B cell (primary cell): ENCODE measurements around the gene GTF3C5. TPM values are rescaled to one million over a fixed set of nuclear protein-coding genes. Genes with fewer than 3 reads are reported as not detected.

Experiments
- ATAC-seq: fragments of 200-7000 bp; cut with Tn5 transposase; one replicate; pipeline ENCODE4 v1.10.0; 2021; ENCODE audit warnings: low read depth, mild to moderate bottlenecking, moderate number of reproducible peaks, moderate library complexity
- CTCF ChIA-PET: fragments of 350-600 bp; sonication (Branson Sonifier 250); formaldehyde crosslinking; loops from one replicate; lab custom pipeline; 2021; ENCODE audit warnings: antibody characterized with exemption, inconsistent platforms; lab: Charles Lee
- POLR2A ChIA-PET: fragments of 350-600 bp; sonication (Branson Sonifier 250); formaldehyde crosslinking; loops from one replicate; lab custom pipeline; 2021; ENCODE audit warnings: antibody characterized with exemption; lab: Charles Lee
- DNase-seq: peaks from one replicate; pipeline ENCODE4 v3.0.0; 2013
- H2AFZ ChIP-seq: 2 replicates; pipeline ENCODE4 v1.6.1; 2012; ENCODE audit warnings: mild to moderate bottlenecking, low read depth, low read length; ENCODE audit not compliant: insufficient read depth, poor library complexity, severe bottlenecking
- H3K27ac ChIP-seq, 2 donors: 1 replicate in 1 of 2; 2 replicates in 1 of 2; pipeline ENCODE4 v1.5.1; 2012 to 2013; ENCODE audit warnings: low read length in 2 of 2, mild to moderate bottlenecking in 2 of 2, moderate library complexity in 1 of 2
- H3K27me3 ChIP-seq, 4 experiments: fragments of 200-600 bp in 1 of 4; sonication (generic) in 1 of 4; replicated peaks in 1 of 4; 1 replicate in 2 of 4; 2 replicates in 2 of 4; pipeline versions ENCODE4 v1.6.1 to v1.7.0; 2013 to 2016; ENCODE audit warnings: low read length in 3 of 4, mild to moderate bottlenecking in 2 of 4, mixed read lengths in 1 of 4, moderate library complexity in 1 of 4; ENCODE audit not compliant: insufficient read depth in 4 of 4, control insufficient read depth in 3 of 4; ENCODE audit errors: control extremely low read depth in 1 of 4
- H3K36me3 ChIP-seq, 2 experiments: replicated peaks in 1 of 2; 1 replicate in 1 of 2; 2 replicates in 1 of 2; pipeline versions ENCODE4 v1.6.1 to v1.7.1; 2013; ENCODE audit warnings: low read length in 1 of 2; ENCODE audit not compliant: insufficient read depth in 2 of 2, control insufficient read depth in 1 of 2; ENCODE audit errors: control extremely low read depth in 1 of 2, extremely low read depth in 1 of 2
- H3K4me1 ChIP-seq, 2 donors: fragments of 200-600 bp in 1 of 2; sonication (generic) in 1 of 2; 1 replicate in 1 of 2; 2 replicates in 1 of 2; pipeline versions ENCODE4 v1.5.1 to v1.6.1; 2013 to 2017; ENCODE audit warnings: low read length in 2 of 2; ENCODE audit not compliant: control insufficient read depth in 2 of 2, insufficient read depth in 2 of 2
- H3K4me2 ChIP-seq: replicated peaks from 2 replicates; pipeline ENCODE3; 2012; ENCODE audit warnings: mild to moderate bottlenecking, low read depth, low read length; ENCODE audit not compliant: poor library complexity, severe bottlenecking
- H3K4me3 ChIP-seq, 5 experiments: fragments of 200-600 bp in 1 of 5; sonication (generic) in 1 of 5; 1 replicate in 3 of 5; 2 replicates in 2 of 5; pipeline versions ENCODE4 v1.5.1 to v1.7.0; 2011 to 2016; ENCODE audit warnings: low read length in 4 of 5, mild to moderate bottlenecking in 4 of 5, low read depth in 2 of 5, control low read depth in 1 of 5, moderate library complexity in 1 of 5; ENCODE audit not compliant: insufficient read depth in 1 of 5; ENCODE audit errors: control extremely low read depth in 1 of 5, extremely low read depth in 1 of 5
- H3K79me2 ChIP-seq: fragments of 200-600 bp; sonication (generic); one replicate; pipeline ENCODE4 v1.6.0; 2016; ENCODE audit warnings: low read length; ENCODE audit not compliant: control insufficient read depth, insufficient read depth
- H3K9ac ChIP-seq: fragments of 200-600 bp; sonication (generic); 2 replicates; pipeline ENCODE4 v1.6.1; 2017; ENCODE audit warnings: mild to moderate bottlenecking, low read length, moderate library complexity
- H3K9me3 ChIP-seq, 3 donors: one replicate each; pipeline versions ENCODE4 v1.6.1 to v1.7.1; 2013; ENCODE audit warnings: low read length in 2 of 3; ENCODE audit not compliant: control insufficient read depth in 2 of 3, insufficient read depth in 1 of 3; ENCODE audit errors: control extremely low read depth in 1 of 3
- H4K20me1 ChIP-seq: 2 replicates; pipeline ENCODE4 v1.6.0; 2012; ENCODE audit warnings: mild to moderate bottlenecking, low read length; ENCODE audit not compliant: insufficient read depth, control insufficient read depth, poor library complexity, severe bottlenecking
- H3K27ac Mint-ChIP-seq: one replicate; pipeline ENCODE4 v1.8.0; 2021; ENCODE audit warnings: mixed read lengths
- H3K27me3 Mint-ChIP-seq: one replicate; pipeline ENCODE4 v1.8.0; 2021; ENCODE audit warnings: mixed read lengths
- H3K4me1 Mint-ChIP-seq: one replicate; pipeline ENCODE4 v1.8.0; 2021; ENCODE audit warnings: mixed read lengths
- H3K4me3 Mint-ChIP-seq: one replicate; pipeline ENCODE4 v1.8.0; 2021; ENCODE audit warnings: mixed read lengths
- H3K9me3 Mint-ChIP-seq: one replicate; pipeline ENCODE4 v1.8.0; 2022; ENCODE audit warnings: mixed read lengths; ENCODE audit not compliant: insufficient read depth
- EZH2 ChIP-seq: IDR thresholded peaks from 2 replicates; pipeline ENCODE4 v1.6.1; 2012; ENCODE audit warnings: borderline replicate concordance, low read depth, mild to moderate bottlenecking, moderate library complexity, low read length; ENCODE audit not compliant: insufficient read depth, poor library complexity, severe bottlenecking
- WGBS: methylation state at CpG from one replicate; pipeline ENCODE4 v1.1.5; 2013; ENCODE audit warnings: missing lambda C conversion rate; ENCODE audit not compliant: insufficient coverage; 5-methylcytosine and 5-hydroxymethylcytosine counted together
- intact Hi-C: fragments of 100-400 bp; cut with micrococcal nuclease; formaldehyde crosslinking; loops from one replicate; pipeline ENCODE4 v1.10.0; 2022
- polyA plus RNA-seq: library from polyadenylated mRNA; depleted of rRNA; stranded (reverse); fragments of >200 nt; gene quantifications from 2 replicates; pipeline ENCODE4 v1.2.3, GENCODE V29; 2012
- total RNA-seq, 2 donors: library from RNA; stranded (reverse); fragments of 120-200 nt in 1 of 2; gene quantifications; 1 replicate in 1 of 2; 2 replicates in 1 of 2; pipeline versions ENCODE4 v1.2.3 to v1.2.4, GENCODE V29; 2013 to 2022
- TF ChIP-seq, protein P1 (sequence below): fragments of 200-600 bp; IDR thresholded peaks from one replicate; pipeline ENCODE4 v1.8.0; 2022; ENCODE audit warnings: antibody characterized with exemption, mild to moderate bottlenecking

GTF3C5 gene
- total and polyA plus RNA-seq, 2 donors (not counting 1 experiment from before 2014, with no cell fraction given), result 80.5 to 91.2 TPM

DNA sequence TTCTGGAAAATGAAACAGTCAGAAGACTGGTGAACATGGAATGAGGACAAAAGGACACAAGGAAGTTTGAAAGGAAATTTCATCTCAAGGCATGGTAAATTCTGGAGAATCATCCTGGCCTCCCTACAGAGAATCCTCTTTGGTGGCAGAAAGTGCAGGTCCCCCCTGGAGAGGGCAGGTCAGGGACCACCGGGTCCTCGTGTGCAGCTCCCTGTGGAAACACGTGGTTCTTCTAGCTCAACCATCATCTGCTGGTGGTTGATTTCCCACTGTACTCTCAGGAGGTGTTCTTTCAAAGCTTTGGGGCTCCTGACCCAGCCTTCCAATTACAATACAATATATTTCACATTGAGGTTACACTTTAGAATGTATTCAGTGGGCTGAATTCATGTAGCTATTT, 2.6 kb upstream of the GTF3C5 start:
- WGBS, result 96% methylated on average over 3 of the region's 3 CpGs
- H3K9me3 ChIP-seq, result no peaks in the 10 kb centered on the region
- Mint-ChIP-seq H3K27ac (no peak overlapping the region), H3K4me1 (peaks cover 38% of the 10 kb centered on the region), H3K9me3 (no peaks in the 10 kb centered on the region), H3K27me3 (no peaks in the 10 kb centered on the region), H3K4me3 (peak overlapping the region; percentile 40)
- no peaks in the 10 kb centered on the region for H4K20me1 ChIP-seq
- no peak overlapping the region for H3K9ac ChIP-seq
- no peaks in the 10 kb centered on the region for H3K27me3 ChIP-seq
- H3K79me2 ChIP-seq, result peaks cover 37% of the 10 kb centered on the region
- ChIA-PET POLR2A (no interaction called here), CTCF (no interaction called here)
- no peak overlapping the region for H3K27ac ChIP-seq
- peaks cover 20 to 24% of the 10 kb centered on the region in 2 donors for H3K4me1 ChIP-seq
- H2AFZ ChIP-seq, result no peak overlapping the region
- no peak for ATAC-seq
- TF ChIP-seq EZH2, result no peak
- no peak for DNase-seq
- H3K4me3 ChIP-seq, result no peak overlapping the region
- H3K4me2 ChIP-seq, result no peak overlapping the region
- intact Hi-C loops, result no loop called here
- peaks cover 0 to 4% of the 10 kb centered on the region in 2 experiments for H3K36me3 ChIP-seq

DNA sequence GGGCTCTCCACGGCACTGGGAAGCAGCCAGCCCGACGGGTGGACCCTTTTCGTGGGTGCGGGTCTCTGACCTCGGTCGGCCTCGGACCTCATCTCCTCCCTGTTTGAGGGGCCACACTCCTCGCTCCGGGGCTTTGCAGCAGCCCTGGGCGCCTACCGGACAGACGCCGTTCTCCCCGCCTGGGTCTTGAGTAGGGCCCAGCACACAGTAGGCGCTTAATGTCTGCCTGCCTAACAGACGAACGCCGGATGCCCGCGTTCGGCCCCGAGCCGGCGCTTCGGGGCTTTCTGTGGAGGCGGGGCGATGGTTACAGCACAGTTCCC, 842 bp upstream of the GTF3C5 start:
- H3K9me3 Mint-ChIP-seq, result no peaks in the 10 kb centered on the region
- H3K27ac Mint-ChIP-seq, result peak overlapping the region; percentile 98
- peak overlapping the region; percentile 97 for H3K4me3 Mint-ChIP-seq
- intact Hi-C loops, result loop anchor here (1.0 to 5.0 kb wide), 3 partner anchors 114 to 387 kb away; partner anchors contain the start of genes REXO4, STKLD1 and SURF4
- ChIA-PET POLR2A (interaction anchor here (0.9 to 2.0 kb wide), 8 partner anchors 8 to 756 kb away, joined by 3 to 10 read pairs (median 4); partner anchors contain the start of genes CACFD1, SLC2A6 and SURF6), CTCF (interaction anchor here (1.0 to 4.3 kb wide), 7 partner anchors 8 to 156 kb away, joined by 4 to 53 read pairs (median 7); partner anchors contain the start of gene GBGT1)
- peaks cover 20 to 24% of the 10 kb centered on the region in 2 donors for H3K4me1 ChIP-seq
- no peaks in the 10 kb centered on the region for H3K27me3 Mint-ChIP-seq
- ATAC-seq (peak; percentile 4), DNase-seq (no peak)
- H3K27me3 ChIP-seq, result no peaks in the 10 kb centered on the region
- TF ChIP-seq, protein P1, sequence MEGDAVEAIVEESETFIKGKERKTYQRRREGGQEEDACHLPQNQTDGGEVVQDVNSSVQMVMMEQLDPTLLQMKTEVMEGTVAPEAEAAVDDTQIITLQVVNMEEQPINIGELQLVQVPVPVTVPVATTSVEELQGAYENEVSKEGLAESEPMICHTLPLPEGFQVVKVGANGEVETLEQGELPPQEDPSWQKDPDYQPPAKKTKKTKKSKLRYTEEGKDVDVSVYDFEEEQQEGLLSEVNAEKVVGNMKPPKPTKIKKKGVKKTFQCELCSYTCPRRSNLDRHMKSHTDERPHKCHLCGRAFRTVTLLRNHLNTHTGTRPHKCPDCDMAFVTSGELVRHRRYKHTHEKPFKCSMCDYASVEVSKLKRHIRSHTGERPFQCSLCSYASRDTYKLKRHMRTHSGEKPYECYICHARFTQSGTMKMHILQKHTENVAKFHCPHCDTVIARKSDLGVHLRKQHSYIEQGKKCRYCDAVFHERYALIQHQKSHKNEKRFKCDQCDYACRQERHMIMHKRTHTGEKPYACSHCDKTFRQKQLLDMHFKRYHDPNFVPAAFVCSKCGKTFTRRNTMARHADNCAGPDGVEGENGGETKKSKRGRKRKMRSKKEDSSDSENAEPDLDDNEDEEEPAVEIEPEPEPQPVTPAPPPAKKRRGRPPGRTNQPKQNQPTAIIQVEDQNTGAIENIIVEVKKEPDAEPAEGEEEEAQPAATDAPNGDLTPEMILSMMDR, result no peak
- TF ChIP-seq EZH2, result no peak
- H3K9ac ChIP-seq, result peak overlapping the region; percentile 94
- H3K79me2 ChIP-seq, result peaks cover 55% of the 10 kb centered on the region
- H2AFZ ChIP-seq, result peak overlapping the region; percentile 100
- WGBS, result under 1% methylated on average over 28 of the region's 28 CpGs
- peak overlapping the region; percentile 87 to 96 for H3K27ac ChIP-seq
- H3K4me2 ChIP-seq, result peak overlapping the region; percentile 89
- H3K4me3 ChIP-seq, result peak overlapping the region; percentile 87 to 99 (median 95)
- H3K9me3 ChIP-seq, result no peaks in the 10 kb centered on the region
- peaks cover 46% of the 10 kb centered on the region for H3K4me1 Mint-ChIP-seq
- peaks cover 5% of the 10 kb centered on the region for H4K20me1 ChIP-seq
- peaks cover 0 to 5% of the 10 kb centered on the region in 2 experiments for H3K36me3 ChIP-seq
